GM21825 (cell line): Measurements from ENCODE around the gene CCDC85A.

Experiments
- ATAC-seq: cut with Tn5 transposase; IDR thresholded peaks from one replicate; pipeline ENCODE4 v1.9.1; 2021; ENCODE audit warnings: mild to moderate bottlenecking, moderate library complexity; ENCODE audit not compliant: unreplicated experiment

Gene CCDC85A

DNA sequence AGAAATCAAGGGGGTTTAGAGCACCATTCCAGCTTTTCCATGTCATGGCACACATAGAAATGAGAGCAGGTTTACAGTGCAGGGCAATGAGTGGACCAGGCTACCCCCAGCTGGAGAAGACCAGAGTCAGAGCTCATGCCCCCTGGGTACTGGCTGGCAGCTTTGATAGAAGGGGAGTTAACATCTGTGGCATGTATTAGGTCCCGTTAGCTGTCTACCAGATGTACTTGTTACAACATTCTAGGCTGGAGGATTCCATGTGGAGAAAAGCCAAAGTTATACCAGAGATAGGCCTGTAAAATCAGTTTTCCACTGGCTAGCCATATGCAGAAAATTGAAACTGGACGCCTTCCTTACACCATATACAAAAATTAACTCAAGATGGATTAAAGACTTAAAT lies 109.2 kb downstream of the CCDC85A start:
- ATAC-seq, result no peak

DNA sequence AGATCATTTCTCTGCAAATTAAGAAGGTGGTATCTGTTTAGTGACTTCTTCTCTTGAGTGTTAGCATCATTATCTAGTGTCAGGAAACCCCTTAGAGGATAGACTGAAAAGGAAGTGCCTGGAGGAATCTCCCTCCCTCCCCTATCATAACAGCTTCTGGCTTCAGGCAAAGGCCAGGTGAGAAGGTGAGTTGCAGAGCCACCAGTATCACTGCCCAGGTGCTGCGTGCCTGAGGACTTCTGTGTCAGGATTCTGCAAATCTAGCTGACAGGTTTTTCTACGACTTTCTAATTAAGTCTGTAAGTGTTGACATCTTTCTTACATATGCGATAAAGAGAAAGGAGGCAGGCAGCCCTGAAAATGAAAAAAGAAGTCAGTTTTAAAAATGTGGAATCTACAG lies 111.9 kb downstream of the CCDC85A start:
- no peak for ATAC-seq

DNA sequence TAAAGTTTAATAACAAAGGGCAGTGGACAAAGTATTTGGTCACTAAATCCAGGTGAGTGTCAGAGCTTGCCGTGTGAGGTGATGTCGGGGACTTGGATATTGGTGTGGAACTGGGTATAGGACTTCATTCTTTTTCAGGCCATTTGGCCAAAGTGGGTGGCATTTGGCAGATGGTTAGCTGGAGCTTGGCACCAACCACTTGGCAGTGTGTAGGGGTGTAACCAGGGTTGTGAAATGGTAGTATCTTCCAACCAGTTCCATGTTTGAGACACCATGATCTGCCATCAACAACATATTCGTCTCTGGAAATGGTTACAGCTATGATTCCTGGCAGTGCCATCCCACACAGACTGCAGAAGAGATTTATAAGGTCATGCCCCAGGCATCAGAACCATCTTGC lies 113.9 kb downstream of the CCDC85A start:
- no peak for ATAC-seq

DNA sequence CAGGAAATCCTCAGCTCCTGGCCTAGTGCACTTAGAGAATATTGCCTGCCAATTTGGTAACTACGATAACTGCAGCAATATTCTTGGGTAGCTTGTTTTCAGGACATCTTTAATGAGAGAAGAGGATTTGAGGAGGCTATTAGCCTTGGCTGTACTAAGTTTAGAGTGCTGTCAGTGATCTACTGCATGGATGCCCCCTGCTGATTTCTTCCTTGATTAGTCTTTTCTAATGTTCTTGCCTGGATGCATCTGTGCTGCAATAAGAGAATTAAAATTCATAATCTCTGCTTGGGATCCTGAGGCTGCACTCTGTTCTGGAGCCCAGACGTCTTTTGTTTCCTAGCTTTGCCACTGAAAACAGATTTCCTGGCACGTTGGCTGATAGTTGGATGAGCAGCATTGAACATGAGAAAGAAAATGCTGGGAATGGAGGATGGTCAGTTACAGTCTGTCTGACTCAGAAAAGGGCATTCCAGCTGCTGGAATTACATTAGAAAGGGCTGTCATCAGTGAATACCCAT lies 115.4 kb downstream of the CCDC85A start:
- no peak for ATAC-seq

DNA sequence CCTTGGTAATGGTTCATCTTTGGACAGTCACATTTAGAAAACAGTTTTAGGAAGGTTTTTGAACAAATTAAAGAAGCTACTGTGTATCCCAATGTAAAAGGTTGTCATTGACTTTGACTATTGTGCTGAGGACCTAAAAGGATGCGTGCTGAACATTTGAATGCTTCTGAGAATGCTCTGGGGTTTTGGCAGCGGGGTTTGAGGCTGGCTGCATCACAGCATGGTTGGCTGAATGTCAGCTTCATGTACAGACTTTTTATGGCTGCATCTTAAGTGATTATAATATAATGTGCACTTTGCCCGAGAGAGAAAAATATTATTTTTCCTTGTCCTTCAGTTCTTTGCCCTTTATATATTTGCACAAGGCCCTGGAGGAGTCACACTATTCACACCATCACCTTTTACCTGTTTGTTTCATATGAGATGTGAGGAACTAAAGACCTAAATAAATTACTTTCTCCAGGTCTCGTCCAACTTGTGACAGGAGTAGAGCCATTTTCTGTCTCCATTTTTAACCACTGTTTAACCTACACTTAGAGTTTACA lies 125.9 kb downstream of the CCDC85A start:
- no peak for ATAC-seq

DNA sequence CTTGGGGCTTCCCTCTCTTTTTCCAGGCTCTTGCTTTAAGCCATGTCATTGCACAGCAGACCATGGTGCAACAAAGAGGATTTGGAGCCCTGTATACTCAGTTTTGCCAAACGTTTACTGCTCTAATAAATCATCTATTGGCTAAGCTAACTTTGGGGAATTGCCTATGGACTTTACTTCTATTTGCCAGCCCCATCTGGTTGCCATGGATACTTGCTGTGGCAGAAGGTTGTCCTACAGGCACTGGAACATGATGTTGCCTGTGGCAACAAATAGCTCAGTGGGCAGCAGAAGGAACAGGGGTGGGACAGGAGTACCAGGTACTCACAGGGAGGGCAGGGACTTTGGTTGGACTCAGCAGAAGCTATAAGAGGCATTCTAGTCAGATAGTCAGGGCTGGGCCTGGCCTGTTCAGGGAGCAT lies 129.7 kb downstream of the CCDC85A start:
- ATAC-seq, result no peak

DNA sequence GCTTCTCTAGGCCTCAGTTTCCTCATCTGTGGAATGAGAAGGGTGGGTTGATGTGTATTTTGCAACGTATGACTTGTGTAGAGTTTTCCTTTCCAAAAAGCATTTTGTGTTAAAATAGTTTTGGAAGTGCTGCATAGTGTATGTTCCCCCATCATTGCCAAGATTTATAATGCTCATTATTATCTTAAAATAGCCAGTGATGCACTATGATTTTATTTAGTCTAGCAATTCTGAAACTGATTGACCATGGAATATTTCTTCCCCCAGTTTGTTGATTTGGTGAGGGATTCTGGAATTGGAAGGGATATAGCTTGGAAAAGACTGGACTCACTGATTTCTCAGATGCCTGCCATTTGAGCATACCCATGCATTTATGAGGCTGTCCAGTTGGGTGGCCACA lies 130.6 kb downstream of the CCDC85A start:
- ATAC-seq, result no peak

DNA sequence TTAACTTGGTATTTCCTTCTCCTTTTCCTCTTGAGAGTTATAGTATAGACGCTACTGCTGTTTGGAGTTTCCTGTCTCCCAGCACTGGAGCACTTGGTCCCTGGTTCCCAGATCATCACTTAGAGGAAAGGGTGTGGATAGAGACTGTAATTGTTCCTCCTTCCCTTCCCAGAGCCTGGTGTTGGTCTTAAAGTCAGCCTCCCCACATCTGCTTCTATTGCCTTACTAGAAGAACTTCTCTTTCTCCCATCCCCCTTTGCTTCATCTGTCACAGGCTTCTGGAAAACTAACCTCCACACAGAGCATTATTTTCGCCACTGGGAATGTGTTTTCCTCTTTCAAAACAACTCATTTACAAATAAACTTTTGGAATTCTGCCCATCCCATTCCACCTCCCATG lies 131.0 kb downstream of the CCDC85A start:
- ATAC-seq, result no peak

DNA sequence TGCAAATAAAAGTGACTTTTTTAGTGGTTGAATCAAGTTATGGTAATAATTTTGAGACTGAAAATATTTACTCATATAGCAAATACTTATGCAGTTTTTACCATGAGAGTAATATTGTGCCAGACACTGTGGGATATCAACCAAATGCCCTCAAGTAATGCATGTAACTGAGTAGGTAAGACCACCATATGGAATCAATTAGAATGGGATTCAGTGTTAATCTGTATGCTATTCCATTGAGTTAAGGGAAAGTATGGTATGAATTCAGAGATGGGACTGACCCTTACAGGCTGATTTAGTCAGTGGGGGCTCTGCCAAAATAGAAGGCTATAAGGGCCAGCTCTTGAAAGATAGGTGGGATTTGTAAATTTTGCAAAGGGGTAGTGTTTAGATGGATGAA lies 131.6 kb downstream of the CCDC85A start:
- ATAC-seq, result no peak

DNA sequence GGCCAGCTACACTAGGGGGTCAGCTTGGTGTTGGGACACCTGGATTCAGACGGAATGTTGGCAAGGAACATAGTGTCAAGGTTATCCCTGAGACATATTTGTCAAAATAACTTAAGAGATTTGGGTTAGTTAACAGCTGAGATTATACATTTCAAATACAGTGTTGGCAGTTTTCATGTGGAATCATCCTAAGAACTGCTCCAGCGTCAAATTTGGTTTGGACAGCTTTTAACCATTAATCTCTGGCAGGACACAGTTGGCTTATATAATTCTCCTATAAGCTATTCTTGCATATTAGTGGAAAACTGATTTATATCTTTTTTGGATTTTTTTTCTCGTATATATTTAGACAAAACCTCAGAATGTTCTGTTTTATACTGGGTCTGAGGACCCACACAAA lies 132.2 kb downstream of the CCDC85A start:
- no peak for ATAC-seq

DNA sequence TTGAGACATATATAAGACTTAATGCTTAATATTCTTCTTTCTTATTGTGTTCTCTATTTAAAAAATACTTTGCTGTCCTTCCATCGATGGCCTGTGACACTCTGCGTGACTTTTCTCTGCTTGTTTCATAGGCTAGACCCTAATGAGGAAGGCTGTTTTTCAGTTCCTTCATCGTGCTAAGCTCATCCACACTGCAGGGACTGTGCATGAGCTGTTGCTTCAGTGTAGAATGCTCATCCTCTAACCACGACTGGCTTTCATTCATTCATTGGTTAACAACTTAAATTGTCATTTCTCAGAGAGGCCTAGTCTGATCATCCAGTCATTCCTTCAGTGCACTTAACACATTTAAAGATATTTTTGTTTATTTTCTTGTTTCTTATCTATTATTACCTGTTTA lies 134.4 kb downstream of the CCDC85A start:
- ATAC-seq, result no peak

DNA sequence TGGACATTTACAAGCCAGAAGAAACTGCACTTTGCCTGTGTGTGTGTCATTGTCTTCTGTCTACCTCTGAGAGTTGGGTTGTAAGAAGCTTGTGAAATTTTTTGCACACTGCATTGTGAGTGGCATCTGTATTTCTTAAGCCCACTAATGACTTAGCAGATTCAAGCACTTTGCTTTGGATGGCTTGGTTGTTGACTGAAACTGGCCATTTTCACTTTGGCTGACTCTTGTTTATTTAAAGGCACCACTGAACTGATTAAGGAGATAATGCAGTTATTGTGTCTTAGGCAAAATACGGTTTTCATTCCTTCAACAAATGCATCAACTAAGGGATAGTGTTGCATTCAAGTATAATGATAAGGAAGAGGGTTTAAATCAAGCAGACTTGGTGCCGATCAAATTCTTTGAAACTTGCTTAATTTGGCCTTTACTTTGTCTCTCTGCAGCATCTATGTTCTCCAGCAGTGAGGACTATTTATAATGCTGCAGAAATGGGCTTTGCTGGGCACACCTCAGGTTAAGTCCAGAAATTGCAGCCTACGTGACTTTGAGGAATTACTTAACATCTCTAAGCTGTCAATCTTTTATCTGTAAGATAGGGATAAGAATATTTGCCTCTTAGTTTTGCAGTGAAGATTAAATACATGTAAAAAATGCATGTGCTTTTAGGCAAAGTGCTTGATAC lies 142.0 kb downstream of the CCDC85A start:
- ATAC-seq, result no peak

DNA sequence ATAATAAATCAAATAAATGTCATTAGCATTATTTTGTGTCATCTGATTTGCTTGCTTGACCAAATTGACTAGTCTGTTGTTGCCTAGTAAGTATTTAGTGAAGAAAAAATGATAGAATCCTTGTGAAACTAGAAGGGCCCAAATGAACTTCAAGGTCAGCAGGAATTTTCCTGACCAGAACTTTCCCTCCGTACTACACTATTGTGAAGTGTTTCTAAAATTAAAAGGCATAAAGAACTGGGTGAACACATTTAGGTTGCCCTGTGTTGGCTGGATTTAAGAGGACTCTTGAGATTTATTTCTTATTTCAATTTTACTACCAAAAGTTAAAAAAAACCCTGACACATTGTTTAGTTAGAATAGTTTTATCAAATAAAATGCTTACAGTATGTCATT lies 142.6 kb downstream of the CCDC85A start:
- no peak for ATAC-seq

DNA sequence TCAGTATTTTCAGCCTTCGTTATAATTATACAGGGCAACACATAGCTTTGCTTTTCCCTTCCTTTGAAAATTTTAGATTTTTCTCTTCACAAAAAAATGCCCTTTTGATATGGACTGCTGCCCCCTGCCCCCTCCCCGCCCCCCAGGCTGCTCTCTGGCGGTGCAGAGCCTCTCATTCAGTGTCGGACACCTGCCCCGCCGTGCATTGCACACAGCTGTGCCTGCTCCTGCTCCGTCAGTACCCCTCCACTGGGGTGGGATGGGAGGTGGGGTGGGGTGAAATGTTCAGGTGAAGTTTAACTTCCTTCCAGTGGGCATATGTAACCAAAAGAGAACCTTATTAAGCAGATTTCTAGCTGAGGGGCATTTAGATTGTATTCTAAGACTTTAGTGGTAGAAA lies 148.0 kb downstream of the CCDC85A start:
- ATAC-seq, result no peak

DNA sequence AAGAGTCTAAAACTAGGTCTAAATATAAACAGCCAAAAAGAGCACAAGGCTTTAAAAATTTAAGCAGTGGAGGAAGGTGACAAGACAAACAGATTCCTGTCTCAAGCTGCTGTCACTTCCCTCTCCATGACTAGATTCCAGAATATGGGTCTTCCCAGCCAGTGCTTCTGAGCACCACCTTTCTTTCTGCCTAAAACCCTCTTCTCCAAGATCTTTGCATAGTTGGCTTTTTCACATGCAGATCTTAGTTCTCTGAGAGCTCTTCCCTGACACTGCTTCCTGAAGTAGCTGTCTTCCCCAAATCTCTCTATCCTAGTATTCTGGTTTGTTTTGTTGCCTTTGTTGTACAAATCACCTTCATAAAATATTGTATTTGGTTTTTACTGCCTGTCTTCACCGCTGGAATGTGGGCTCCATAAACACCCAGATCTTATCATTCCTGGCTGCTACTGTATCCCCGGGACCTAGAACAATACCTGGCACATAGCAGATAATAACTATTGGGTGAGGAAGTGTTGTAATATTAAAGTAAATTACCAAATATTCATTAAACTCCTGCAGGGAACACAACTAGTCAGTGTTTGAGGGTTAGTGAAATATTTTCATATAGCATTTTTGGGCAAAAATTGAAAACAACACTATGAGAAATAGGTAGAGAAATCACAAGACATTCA lies 150.2 kb downstream of the CCDC85A start:
- ATAC-seq, result no peak

DNA sequence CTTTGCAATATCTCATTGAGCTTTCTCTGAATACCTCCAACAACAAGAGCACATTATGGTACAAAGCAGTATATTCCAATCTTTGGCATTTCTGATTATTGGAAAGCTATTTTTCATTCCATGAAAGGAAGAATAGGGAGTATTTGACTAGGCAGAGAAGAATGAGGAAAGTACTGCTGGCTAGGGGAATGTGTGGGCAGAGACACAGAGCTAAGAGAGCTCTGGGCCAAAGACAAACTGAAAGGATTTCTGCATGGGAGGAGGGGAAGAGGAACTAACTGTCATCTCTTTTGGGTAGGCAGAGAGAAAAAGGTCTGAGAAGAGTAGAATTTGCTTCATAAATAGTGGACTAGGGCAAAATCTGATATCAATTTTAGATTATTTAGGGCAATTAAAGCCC lies 150.8 kb downstream of the CCDC85A start:
- ATAC-seq, result no peak

DNA sequence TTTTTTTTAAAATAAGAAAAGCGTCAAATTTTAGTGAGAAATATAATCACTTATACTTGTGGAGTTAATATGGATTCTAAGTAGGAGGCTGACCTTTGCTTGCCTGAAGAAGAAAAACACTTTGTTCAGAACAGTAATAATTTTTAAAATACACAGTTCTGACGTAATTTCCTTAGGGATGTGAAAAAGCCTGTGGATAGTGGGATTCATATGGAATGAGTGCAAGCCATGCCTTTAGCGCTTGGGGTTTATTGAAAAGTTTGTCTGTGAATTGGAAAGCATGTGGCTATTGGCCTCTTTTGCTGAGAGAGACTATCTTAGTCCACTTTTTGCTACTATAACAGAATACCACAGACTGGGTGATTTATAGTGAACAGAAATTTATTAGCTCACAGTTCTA lies 151.3 kb downstream of the CCDC85A start:
- ATAC-seq, result no peak

DNA sequence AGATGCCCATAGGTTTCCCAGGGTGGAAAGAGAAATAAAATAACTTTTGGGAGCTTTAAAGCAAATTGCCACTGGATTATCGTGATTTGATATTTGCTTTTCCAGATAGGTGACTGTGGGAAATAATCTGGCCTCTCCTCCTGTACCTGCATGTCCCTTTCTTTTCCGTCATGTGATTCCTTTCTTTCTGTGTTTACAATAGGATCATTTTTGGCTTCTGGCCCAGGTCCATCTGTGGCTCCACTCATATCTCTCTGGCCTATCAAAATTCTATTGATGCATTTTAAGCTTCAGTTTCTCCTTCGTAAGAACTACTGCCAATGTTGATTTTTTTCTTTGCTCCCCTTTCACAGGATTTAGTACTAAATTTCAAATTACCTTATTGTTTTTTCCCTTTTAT lies 153.6 kb downstream of the CCDC85A start:
- ATAC-seq, result no peak

DNA sequence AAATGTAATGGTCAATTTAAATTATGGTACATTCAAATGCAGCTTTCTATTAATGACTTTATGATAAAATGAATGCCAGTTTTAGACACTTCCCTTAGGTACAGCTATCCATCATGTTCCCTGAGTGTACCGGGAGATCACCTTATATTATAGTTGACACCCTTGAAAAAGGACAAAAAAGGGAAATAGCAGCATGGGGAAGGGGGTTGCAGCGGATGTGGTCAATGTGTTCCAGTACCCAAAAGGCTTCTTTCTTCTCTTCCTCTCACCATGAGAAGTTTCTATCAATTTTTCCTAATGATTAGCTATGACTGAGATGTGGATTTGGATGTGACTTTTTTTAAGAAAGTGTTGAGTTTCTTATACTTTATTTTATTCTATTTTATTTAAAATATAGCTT lies 154.4 kb downstream of the CCDC85A start:
- no peak for ATAC-seq

DNA sequence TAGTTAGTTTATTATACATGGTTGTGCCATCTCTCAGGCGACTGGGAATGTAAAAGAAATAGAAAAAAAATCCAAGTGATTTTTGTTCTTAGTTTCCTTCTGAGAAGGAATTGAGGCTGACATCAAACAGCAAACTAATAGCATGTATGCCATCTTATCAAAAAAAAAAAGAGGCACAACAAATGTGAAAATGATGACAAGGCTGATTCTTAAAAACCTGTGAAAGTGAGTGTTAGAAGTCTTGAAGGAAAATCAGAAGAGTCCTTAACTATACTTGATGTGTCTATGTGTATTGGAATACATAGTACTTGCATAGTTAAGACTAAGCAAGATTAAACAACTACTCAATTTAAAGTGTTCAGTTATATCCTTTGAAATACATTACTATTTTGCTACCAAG lies 161.0 kb downstream of the CCDC85A start:
- ATAC-seq, result no peak

DNA sequence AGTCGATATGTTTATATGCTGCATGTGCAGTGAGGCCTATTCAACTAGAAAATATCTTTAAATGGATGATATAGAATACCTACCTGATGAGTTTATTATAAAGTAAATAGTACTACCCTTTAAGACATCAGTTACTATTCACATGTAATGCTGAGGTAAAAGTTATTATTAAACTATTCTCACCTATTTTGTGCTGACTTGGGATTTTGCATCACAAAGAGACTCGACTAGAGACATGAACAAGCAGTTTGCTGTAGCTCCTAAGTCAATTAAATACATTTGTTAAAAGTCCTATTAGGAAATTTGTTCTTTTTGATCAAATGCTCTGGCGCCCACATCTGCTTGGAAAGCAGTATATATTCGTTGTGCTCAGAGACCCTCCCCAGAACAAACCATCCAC lies 164.1 kb downstream of the CCDC85A start:
- no peak for ATAC-seq
